CD4-positive, alpha-beta T cell treated with Interferon gamma for 1 hour (primary cell): ENCODE results near the gene CASTOR1.
A peak's percentile ranks its signal among the peaks of the same experiment; 100 is the strongest.

Experiments used
- DNase-seq: peaks from one replicate; pipeline ENCODE4 v3.0.0-alpha.2; 2020

The CASTOR1 gene

DNA sequence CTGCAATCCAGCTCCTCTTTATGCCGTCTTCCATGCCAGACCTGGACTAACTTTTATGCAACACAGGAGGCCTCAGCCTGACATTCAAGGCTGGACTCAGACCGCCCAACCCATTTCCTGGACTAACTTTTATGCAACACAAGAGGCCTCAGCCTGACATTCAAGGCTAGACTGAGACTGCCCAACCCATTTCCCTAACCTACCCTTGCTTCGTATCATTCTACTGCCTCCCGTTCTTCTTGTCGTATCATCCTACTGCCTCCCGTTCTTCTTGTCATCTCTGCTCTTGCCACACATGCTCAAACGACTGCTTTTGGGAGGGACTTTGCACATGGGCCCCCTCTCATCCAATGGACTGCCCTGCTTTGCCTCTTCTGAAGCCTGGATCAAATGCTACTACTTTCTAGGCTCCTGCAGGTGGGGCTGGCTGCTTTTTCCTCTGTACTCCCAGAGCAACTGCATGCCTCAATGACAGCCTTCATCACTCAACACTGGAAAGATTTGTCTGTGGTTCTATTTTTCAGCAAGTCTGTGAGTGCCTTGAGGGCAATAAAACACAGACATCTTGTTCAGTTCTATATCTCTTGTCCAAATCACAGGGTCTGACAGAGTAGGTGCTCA, 29.6 kb upstream of the CASTOR1 start:
- DNase-seq: no peak

- DNase-seq: no peak
Measured at GRCh38 chr22:30317778-30318177, 28.5 kb upstream of the CASTOR1 start.

- DNase-seq: no peak
Measured at GRCh38 chr22:30315962-30316576, 26.8 kb upstream of the CASTOR1 start.

- DNase-seq: peak; percentile 51
Measured at GRCh38 chr22:30314915-30315314, 25.6 kb upstream of the CASTOR1 start.

GRCh38 chr22:30313527-30314363, 24.4 kb upstream of the CASTOR1 start:
- DNase-seq: no peak

GRCh38 chr22:30312053-30312452, 22.7 kb upstream of the CASTOR1 start:
- DNase-seq: no peak

DNA sequence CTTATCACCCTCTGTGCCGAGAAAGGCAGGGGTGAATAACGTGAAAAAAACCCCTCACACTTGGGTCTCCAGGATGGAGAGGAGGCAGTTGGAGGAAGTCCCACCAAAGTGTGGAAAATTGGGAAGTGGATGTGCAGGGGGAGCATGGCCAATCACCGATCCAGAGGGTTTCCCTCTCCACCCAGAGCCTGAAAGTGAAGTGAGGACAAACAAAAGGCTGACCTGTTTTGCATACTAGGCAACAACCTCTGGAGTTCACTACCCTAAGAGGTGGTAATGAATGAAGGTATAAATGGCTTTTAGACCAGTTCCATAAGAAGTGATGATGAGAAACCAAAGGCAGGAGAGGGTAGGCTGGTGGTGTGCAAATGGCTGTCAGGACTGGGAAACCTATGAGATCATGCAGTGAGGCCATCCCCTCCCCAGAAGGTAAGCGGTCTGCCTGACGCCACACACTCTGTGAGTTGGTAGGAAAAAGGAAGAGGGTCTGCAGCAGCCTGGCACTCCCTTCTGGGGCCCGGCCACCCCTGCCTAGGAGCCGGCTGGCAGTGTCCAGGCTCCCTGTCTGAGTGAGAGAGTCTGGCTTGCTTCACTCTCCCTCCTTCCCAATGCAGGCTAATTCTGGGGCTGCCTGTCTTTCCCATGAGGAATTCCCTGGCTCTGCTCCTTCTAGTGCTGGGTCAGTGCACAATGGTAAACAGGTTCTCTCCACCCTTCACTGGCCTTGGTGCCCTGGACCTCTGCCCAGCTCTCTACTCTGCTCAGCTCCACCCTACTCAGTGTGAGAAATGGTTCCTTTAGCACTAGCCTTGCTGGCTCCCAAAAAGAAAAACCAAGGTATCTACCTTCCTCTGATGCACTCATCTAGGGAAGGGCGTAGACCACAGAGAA, 21.8 kb upstream of the CASTOR1 start:
- DNase-seq: no peak

GRCh38 chr22:30309951-30310741, 20.8 kb upstream of the CASTOR1 start:
- DNase-seq: peak; percentile 28

DNA sequence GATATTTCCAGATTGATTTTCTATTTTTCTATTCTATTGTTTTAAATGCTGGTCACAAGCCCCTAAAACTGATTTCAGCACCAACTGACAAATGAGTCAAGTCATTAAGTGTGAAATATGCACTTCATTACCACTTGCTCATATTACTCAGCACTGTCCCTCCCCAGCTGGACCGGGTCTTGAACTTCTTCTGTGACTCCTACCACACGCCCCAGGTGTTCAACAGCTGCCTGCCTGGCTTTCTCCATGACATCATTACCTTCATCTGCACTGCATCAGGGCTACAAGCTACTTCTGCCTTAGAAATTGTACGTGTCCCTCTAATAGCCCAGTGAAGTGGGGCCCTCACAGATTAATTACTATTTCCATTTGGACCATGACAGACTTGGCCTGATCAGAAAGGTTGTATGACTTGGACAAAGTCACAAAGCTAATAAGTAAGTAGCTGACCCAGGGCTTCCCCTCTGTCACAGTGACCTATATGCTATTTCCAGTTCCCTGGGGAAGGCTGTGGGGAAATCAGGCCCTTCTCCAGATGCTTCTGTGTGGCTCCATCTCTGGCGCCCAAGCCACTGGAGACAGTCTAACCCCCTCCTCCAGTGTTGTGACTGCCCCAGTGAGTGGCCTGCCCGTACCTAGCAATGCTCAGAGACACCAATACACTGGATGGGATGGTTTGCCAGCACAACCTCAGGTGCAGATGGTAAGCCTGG, 19.4 kb upstream of the CASTOR1 start:
- peak; percentile 36 for DNase-seq

GRCh38 chr22:30308093-30308492, 18.8 kb upstream of the CASTOR1 start:
- no peak for DNase-seq

DNA sequence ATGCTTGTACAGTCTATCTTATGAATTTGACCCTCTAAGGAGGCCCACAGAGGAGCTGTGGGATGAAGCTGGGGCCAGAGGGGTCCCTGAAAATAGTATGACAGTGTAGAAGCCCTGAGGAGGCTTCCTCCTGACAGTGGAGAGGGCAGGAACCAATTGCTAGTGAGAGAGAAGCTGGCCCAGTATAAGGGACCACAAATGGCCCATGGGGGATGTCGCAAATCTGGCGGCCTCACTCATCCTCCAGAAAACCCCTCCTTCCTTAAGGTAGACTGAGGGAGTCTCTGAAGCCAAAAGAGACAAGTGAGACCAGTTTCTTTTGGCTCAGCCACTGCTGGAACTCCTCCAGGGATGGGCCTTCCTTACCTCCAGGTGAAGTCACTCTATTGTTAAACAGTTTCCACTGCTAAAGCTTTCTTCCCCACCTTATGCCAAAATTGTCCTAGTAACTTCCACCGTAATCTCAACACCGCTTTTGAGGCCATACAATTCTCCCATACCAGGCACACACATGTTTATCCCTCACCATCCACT, 17.8 kb upstream of the CASTOR1 start:
- no peak for DNase-seq

DNA sequence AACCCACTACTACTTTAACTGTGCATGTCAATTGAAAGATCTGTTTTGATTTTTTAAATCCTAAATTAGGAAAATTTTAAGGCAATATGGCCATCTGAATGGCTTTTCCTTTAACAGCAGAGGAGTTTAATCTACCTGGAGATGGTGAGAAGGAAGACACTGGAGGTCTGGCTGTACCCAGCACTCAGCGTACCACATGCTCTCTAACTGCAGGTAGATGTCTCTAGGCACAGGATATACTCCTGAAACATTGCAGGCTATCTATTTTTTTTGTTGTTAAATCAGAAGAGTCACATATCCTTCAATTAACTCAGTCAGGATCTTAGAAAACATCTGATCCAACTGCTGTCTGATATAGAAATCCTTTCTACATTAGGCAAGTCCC, 17.3 kb upstream of the CASTOR1 start:
- DNase-seq: no peak

- no peak for DNase-seq
Measured at GRCh38 chr22:30305906-30306626, 16.8 kb upstream of the CASTOR1 start.

GRCh38 chr22:30305519-30305905, 16.2 kb upstream of the CASTOR1 start:
- DNase-seq: peak; percentile 62

DNA sequence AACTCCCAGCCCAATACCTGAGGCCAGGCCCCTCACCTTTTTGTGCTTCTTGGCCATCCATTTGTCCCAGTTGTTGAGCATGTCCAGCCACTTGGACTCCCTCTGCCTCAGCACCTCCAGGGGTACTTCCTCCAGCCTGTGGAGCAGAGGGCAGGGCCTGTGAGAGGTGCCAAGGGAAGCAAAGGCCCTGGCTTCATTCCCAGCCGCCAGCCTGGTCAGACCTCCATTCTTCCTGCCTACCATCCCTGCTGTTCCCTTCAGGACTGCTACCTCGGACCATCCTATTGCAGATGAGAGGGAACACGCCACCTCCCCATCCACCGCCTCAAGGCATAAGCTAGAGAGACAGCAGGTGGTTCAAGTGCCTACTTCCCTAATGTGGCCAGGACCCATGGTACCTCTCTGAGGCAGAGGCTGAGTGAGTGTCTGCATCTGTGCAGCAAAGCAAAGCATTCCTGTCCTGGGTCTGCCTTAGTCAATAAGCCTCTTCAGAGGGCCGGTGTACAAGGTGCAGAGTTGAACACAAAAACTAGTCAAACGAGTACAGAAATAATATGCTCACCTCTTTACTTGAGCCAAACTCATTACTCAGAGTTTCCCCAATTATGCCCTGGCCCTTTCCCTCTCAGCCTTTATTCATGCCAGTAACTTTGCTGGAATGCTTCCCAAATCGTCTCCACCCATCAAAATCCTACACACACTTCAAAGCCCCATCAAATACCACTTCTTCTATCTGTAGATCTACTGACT, 15.4 kb upstream of the CASTOR1 start:
- peak; percentile 22 for DNase-seq

- no peak for DNase-seq
Measured at GRCh38 chr22:30302810-30303138, 13.5 kb upstream of the CASTOR1 start.

- peak; percentile 61 for DNase-seq
Measured at GRCh38 chr22:30301995-30302809, 12.9 kb upstream of the CASTOR1 start.

- DNase-seq: no peak
Measured at GRCh38 chr22:30299322-30299721, 10.0 kb upstream of the CASTOR1 start.
